HepG2 (cell line): Measurements from ENCODE around the gene RASGRP2.

Experiments
- NR2F2 ChIP-seq: IDR thresholded peaks from 2 replicates; pipeline ENCODE4 v1.6.1; 2012; ENCODE audit warnings: low read depth, inconsistent platforms, borderline replicate concordance
- POLR2AphosphoS5 ChIP-seq: IDR thresholded peaks from 2 replicates; pipeline ENCODE4 v1.6.1; 2012; ENCODE audit warnings: low read depth, low read length
- RAD21 ChIP-seq: fragments of 450-650 bp; formaldehyde crosslinking; IDR thresholded peaks from 2 replicates; pipeline ENCODE4 v1.5.0; 2020; ENCODE audit warnings: mild to moderate bottlenecking
- RARG ChIP-seq: sonication (generic); formaldehyde crosslinking; IDR thresholded peaks from 2 replicates; pipeline ENCODE4 v1.4.0; 2020; ENCODE audit warnings: low read depth, mild to moderate bottlenecking, missing genetic modification reagents
- SRSF9 ChIP-seq: fragments of 200-400 bp; formaldehyde crosslinking; IDR thresholded peaks from 2 replicates; pipeline ENCODE4 v1.6.1; 2018; ENCODE audit warnings: borderline replicate concordance, mild to moderate bottlenecking, low read depth, low read length; ENCODE audit not compliant: insufficient read depth, poor library complexity, severe bottlenecking

GRCh38 chr11:64765291-64765850 is 21.4 kb upstream of the RASGRP2 start:
- TF ChIP-seq NR2F2 (no peak), RAD21 (CRISPR knock-in tag) (no peak), POLR2AphosphoS5 (no peak), RARG (CRISPR knock-in tag) (no peak), SRSF9 (no peak)
